CD1c-positive myeloid dendritic cell (primary cell): ENCODE data around the gene RAB21.
"Not testable (repeated sequence)": the region's sequence is repeated elsewhere in the genome, so short reads cannot be mapped to it uniquely, and the experiment has no call there.

ENCODE experiments used
- DNase-seq: peaks from one replicate; pipeline ENCODE4 v3.0.0-alpha.2; 2016; ENCODE audit errors: extremely low spot score

RAB21 gene

DNA sequence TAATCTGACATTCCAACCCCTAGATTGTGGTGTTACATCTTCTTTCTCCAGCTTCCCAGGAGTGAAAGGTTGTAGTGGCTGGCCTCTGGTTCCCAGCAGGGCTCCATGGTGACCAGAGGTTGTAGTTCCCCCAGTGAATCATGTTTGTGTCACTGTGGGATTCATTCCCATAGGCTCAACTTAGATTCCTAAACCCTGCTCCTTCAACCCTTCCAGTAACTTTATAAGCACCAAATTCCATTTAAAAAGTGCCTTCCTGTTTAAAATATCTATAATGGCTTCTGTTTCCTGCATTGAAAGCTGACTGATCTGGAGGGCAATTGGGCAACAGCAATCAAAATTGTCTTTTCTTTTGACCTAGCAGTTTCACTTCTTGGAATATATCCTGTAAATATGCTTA is 44.4 kb downstream of the RAB21 start:
- DNase-seq = peak; percentile 13

DNA sequence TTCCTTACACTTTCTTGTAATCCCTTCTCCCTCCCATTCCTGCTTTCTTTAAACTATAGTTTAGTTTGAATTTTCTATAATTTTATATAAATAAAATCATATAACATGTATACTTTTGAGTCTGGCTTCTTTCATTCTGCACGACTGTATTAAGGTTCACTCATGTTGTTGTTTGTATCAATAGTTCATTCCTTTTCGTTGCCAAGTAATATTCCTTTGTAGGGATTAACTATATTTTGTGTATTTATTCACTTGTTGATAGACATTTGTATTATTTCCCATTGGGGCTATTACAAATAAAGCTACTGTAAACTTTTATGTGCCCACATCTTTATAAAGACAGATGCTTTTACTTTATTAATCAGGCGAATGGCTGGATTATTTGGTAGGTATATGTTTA is 45.5 kb downstream of the RAB21 start:
- no peak for DNase-seq

DNA sequence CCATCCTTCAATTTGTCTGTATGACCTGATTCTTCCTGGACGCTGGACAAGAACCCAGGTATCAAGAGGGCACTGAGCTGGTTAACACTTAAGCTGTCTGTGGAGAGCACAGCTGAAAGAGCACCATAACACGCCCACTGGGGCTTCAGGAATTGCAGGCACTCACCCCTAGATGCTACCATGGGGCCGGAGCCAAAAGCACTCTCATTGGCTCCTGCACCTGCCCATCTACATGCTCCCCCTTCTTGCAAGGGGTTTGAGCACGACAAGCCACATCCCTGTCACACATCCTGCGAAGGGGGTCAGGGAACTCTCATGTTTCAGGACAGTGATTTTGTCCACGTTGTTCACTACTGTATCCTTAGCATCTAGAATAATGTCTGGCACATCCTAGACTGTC is 49.8 kb downstream of the RAB21 start:
- DNase-seq = no peak

- DNase-seq = no peak
Observed at GRCh38 chr12:71810921-71811320, 56.3 kb downstream of the RAB21 start.

GRCh38 chr12:71815242-71815641 is 60.6 kb downstream of the RAB21 start:
- DNase-seq = not testable (repeated sequence)

- DNase-seq = not testable (repeated sequence)
Observed at GRCh38 chr12:71822088-71822487, 67.4 kb downstream of the RAB21 start.

GRCh38 chr12:71828813-71829212 is 74.2 kb downstream of the RAB21 start:
- DNase-seq = no peak

DNA sequence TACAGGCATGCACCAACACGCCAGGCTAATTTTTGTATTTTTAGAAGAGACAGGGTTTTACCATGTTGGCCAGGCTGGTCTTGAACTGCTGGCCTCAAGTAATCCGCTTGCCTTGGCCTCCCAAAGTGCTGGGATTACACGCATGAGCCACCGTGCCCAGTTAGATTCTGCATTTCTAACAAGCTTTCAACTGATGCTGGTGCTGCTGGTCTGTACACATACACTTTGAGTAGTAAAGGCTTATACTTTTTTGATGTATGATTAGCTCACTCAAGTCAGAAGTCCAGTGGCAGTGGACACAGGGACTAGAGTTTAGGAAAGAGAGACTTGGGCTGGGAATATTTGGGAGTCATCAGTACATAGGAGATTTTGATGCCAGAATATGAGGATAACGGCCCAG is 82.7 kb downstream of the RAB21 start:
- no peak for DNase-seq

DNA sequence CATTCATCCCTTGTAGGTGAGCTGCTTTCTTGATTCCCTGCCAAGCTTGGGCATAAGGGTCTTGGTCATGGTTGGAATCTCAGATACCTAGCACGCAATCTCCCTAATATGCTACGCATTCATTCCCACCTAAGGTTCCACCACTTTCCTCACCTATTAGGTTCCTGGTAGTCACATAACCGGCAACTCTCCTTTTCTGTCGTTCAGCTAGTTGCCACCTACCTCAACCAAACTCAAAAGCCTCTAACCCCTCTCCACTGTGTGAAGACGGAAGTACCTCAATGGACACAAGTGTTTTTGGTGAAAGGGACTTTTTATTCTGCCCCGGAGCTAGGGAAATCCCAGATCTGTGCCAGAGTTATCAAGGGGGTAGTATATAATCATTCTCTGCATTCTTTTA is 83.6 kb downstream of the RAB21 start:
- DNase-seq = no peak

- DNase-seq = no peak
Observed at GRCh38 chr12:71838676-71839075, 84.0 kb downstream of the RAB21 start.

GRCh38 chr12:71840231-71840847 is 85.7 kb downstream of the RAB21 start:
- DNase-seq = peak; percentile 68

DNA sequence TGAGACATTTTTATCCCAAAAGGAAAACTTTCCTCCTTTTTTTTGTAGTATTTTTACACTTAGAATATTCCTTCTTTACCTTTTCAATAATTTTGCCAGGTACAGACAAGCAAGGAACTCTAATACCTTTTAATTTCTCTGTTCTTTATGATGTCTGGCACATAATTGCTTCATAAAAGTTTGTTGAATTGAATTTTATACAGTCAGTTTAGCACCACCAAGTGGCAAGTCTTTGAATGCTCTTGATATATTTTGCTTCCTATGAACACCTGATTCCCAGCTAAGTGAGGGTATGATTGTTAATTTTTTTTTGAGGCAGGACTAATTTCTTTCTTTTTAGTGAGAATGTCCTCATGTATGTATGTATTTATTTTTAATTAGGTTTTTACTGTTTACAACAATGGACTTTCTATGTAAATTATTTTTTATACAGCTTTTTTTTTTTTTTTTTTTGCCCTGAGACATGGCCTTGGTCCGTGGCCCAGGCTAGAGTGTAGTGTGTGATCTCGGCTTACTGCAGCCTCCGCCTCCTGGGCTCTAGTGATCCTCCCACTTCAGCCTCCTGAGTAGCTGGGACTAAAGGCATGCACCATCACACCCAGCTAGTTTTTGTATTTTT is 91.8 kb downstream of the RAB21 start:
- DNase-seq = peak; percentile 49

- no peak for DNase-seq
Observed at GRCh38 chr12:71848212-71848611, 93.5 kb downstream of the RAB21 start.

DNA sequence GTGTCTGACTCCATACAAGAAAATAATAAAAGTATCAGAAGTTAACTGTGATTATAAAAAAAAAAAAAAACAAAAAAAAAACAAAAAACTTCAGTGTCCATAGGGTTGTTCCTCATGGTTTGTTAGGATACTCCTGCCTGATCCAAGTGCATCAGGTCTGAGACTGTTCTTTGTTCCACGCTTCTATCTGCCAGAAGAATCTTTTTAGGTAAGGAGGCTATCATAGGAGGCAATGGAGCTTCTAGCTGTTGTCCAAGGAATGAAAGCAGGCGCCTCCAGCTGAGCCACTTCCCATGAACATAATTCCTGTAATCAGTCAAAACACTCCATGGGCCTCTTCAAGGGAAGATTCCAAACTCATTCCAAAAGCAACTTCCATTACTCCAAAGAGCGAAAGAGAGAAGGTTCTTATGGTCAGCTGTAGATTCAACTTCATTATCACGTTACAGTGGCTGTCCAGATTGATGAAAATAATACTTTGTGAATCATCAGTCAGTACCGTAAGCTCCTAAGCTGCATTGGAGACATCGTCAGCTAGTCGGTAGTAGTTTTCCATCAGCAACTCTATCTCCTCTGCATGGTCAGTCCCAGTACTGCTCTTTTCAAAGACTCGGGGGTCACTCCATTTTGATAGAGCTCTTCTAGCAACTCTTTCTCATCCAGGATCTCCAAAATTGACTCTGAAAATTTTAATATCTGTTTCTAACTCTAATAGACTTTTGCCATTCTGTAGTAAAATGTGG is 94.6 kb downstream of the RAB21 start:
- DNase-seq = no peak
